Trophoblast cell (in vitro differentiated cells and primary cell): ENCODE measurements around the gene KLHDC10.

Source experiments
- DNase-seq, 2 donors: peaks; one replicate each; pipeline ENCODE4 v3.0.0-alpha.2; 2016
- H2AFZ ChIP-seq: 2 replicates; pipeline ENCODE4 v1.6.1; 2013; ENCODE audit warnings: low read length, moderate library complexity, mild to moderate bottlenecking; ENCODE audit not compliant: insufficient read depth, poor library complexity
- H2AK5ac ChIP-seq: 2 replicates; pipeline ENCODE4 v1.6.1; 2013; ENCODE audit warnings: mild to moderate bottlenecking, low read length
- H2BK120ac ChIP-seq: 2 replicates; pipeline ENCODE4 v1.6.1; 2013; ENCODE audit warnings: low read length, mild to moderate bottlenecking, moderate library complexity; ENCODE audit not compliant: insufficient read depth, poor library complexity
- H2BK12ac ChIP-seq: 2 replicates; pipeline ENCODE4 v1.6.1; 2013; ENCODE audit warnings: mild to moderate bottlenecking, low read length, moderate library complexity
- H2BK5ac ChIP-seq: 2 replicates; pipeline ENCODE4 v1.6.1; 2013; ENCODE audit warnings: low read length, low read depth, moderate library complexity, mild to moderate bottlenecking; ENCODE audit not compliant: poor library complexity
- H3K14ac ChIP-seq: 2 replicates; pipeline ENCODE4 v1.6.1; 2013; ENCODE audit warnings: mild to moderate bottlenecking, low read length
- H3K18ac ChIP-seq: 2 replicates; pipeline ENCODE4 v1.6.1; 2013; ENCODE audit warnings: mild to moderate bottlenecking, low read length
- H3K23ac ChIP-seq: 2 replicates; pipeline ENCODE4 v1.6.1; 2013; ENCODE audit warnings: low read length
- H3K27ac ChIP-seq: 2 replicates; pipeline ENCODE4 v1.5.1; 2013; ENCODE audit warnings: low read depth, mild to moderate bottlenecking, inconsistent platforms, low read length, moderate library complexity
- H3K27me3 ChIP-seq: 2 replicates; pipeline ENCODE4 v1.6.1; 2013; ENCODE audit warnings: inconsistent platforms, mild to moderate bottlenecking, low read length, moderate library complexity; ENCODE audit not compliant: insufficient read depth
- H3K36me3 ChIP-seq, 2 experiments: 1 replicate in 1 of 2; 2 replicates in 1 of 2; pipeline ENCODE4 v1.6.1; 2013; ENCODE audit warnings: low read length in 2 of 2, mild to moderate bottlenecking in 2 of 2, moderate library complexity in 1 of 2; ENCODE audit not compliant: insufficient read depth in 2 of 2, control insufficient read depth in 1 of 2
- H3K4ac ChIP-seq: 2 replicates; pipeline ENCODE4 v1.6.1; 2013; ENCODE audit warnings: low read depth, mild to moderate bottlenecking, low read length, moderate library complexity
- H3K4me1 ChIP-seq, 2 experiments: 1 replicate in 1 of 2; 2 replicates in 1 of 2; pipeline ENCODE4 v1.6.1; 2013; ENCODE audit warnings: low read length in 2 of 2, mild to moderate bottlenecking in 2 of 2, moderate library complexity in 1 of 2; ENCODE audit not compliant: insufficient read depth in 2 of 2, control insufficient read depth in 1 of 2
- H3K4me2 ChIP-seq: 2 replicates; pipeline ENCODE4 v1.6.1; 2013; ENCODE audit warnings: inconsistent platforms, mild to moderate bottlenecking, low read length, moderate library complexity
- H3K4me3 ChIP-seq: 2 replicates; pipeline ENCODE4 v1.5.1; 2013; ENCODE audit warnings: mild to moderate bottlenecking, low read depth, low read length, inconsistent platforms
- H3K79me1 ChIP-seq: one replicate; pipeline ENCODE4 v1.6.1; 2013; ENCODE audit warnings: low read length
- H3K79me2 ChIP-seq: 2 replicates; pipeline ENCODE4 v1.6.1; 2013; ENCODE audit warnings: low read length, mild to moderate bottlenecking; ENCODE audit not compliant: control insufficient read depth, insufficient read depth, poor library complexity
- H3K9ac ChIP-seq: 2 replicates; pipeline ENCODE4 v1.6.1; 2013; ENCODE audit warnings: mild to moderate bottlenecking, low read length
- H3K9me3 ChIP-seq: 2 replicates; pipeline ENCODE4 v1.6.1; 2013; ENCODE audit warnings: low read depth, mild to moderate bottlenecking, control low read depth, inconsistent platforms, low read length; ENCODE audit not compliant: insufficient read depth
- H4K12ac ChIP-seq: 2 replicates; pipeline ENCODE4 v1.6.1; 2013; ENCODE audit warnings: low read depth, mild to moderate bottlenecking, low read length, moderate library complexity
- H4K8ac ChIP-seq: 2 replicates; pipeline ENCODE4 v1.6.1; 2013; ENCODE audit warnings: low read depth, mild to moderate bottlenecking, low read length, moderate library complexity
- H4K91ac ChIP-seq: one replicate; pipeline ENCODE4 v1.6.1; 2013; ENCODE audit warnings: low read depth, mild to moderate bottlenecking, low read length, moderate library complexity
- WGBS: extraction: QIAGEN DNeasy Blood & Tissue Kit; methylation state at CpG from one replicate; pipeline ENCODE4 v1.1.7; 2013; ENCODE audit warnings: missing lambda C conversion rate; ENCODE audit not compliant: insufficient read length, insufficient coverage; ENCODE audit errors: extremely low coverage; 5-methylcytosine and 5-hydroxymethylcytosine counted together

The KLHDC10 gene

GRCh38 chr7:130134726-130135125, 64.4 kb downstream of the KLHDC10 start:
- no peak overlapping the region for H3K4me2 ChIP-seq
- no peak overlapping the region for H3K4me3 ChIP-seq
- no peaks in the 10 kb centered on the region for H3K9me3 ChIP-seq
- no peak overlapping the region for H3K27ac ChIP-seq
- H2AK5ac ChIP-seq = no peak overlapping the region
- H3K9ac ChIP-seq = no peak overlapping the region
- no peak overlapping the region for H4K8ac ChIP-seq
- no peak overlapping the region for H2BK120ac ChIP-seq
- no CpG with 5 or more reads among the region's 7 CpGs for WGBS
- no peaks in the 10 kb centered on the region for H3K79me1 ChIP-seq
- no peak overlapping the region for H2AFZ ChIP-seq
- no peak overlapping the region for H3K18ac ChIP-seq
- no peaks in the 10 kb centered on the region for H3K79me2 ChIP-seq
- no peak for DNase-seq
- peaks cover 8 to 12% of the 10 kb centered on the region in 2 experiments for H3K36me3 ChIP-seq
- H4K91ac ChIP-seq = no peak overlapping the region
- H3K4me1 ChIP-seq = no peaks in the 10 kb centered on the region
- H3K4ac ChIP-seq = no peak overlapping the region
- H3K23ac ChIP-seq = no peak overlapping the region
- H4K12ac ChIP-seq = no peak overlapping the region
- H3K14ac ChIP-seq = no peak overlapping the region
- H2BK5ac ChIP-seq = no peak overlapping the region
- H2BK12ac ChIP-seq = no peak overlapping the region
- H3K27me3 ChIP-seq = no peaks in the 10 kb centered on the region

GRCh38 chr7:130135208-130136205, 65.2 kb downstream of the KLHDC10 start:
- no peak overlapping the region for H2AK5ac ChIP-seq
- H2BK5ac ChIP-seq = no peak overlapping the region
- peaks cover 9 to 12% of the 10 kb centered on the region in 2 experiments for H3K36me3 ChIP-seq
- no peak overlapping the region for H3K4me2 ChIP-seq
- H2BK12ac ChIP-seq = no peak overlapping the region
- no peak overlapping the region for H3K14ac ChIP-seq
- H2AFZ ChIP-seq = no peak overlapping the region
- H4K8ac ChIP-seq = no peak overlapping the region
- H4K91ac ChIP-seq = no peak overlapping the region
- WGBS = no CpG with 5 or more reads among the region's 10 CpGs
- no peak overlapping the region for H3K23ac ChIP-seq
- no peak overlapping the region for H3K27ac ChIP-seq
- no peaks in the 10 kb centered on the region for H3K9me3 ChIP-seq
- DNase-seq = peak; percentile 44 to 47
- H2BK120ac ChIP-seq = no peak overlapping the region
- no peaks in the 10 kb centered on the region for H3K27me3 ChIP-seq
- H3K79me2 ChIP-seq = no peaks in the 10 kb centered on the region
- H3K4ac ChIP-seq = no peak overlapping the region
- H3K4me3 ChIP-seq = no peak overlapping the region
- no peak overlapping the region for H4K12ac ChIP-seq
- no peaks in the 10 kb centered on the region for H3K79me1 ChIP-seq
- no peak overlapping the region for H3K9ac ChIP-seq
- no peak overlapping the region for H3K18ac ChIP-seq
- no peaks in the 10 kb centered on the region for H3K4me1 ChIP-seq

GRCh38 chr7:130136579-130137167, 66.3 kb downstream of the KLHDC10 start:
- WGBS = no CpG with 5 or more reads among the region's 1 CpG
- Histone ChIP-seq H2AFZ (no peak overlapping the region), H3K4me3 (no peak overlapping the region), H3K79me2 (peaks cover 2% of the 10 kb centered on the region), H3K9ac (no peak overlapping the region), H2BK120ac (no peak overlapping the region), H2BK5ac (no peak overlapping the region), H3K27ac (no peak overlapping the region), H3K9me3 (no peaks in the 10 kb centered on the region), H3K4me2 (no peak overlapping the region), H3K27me3 (no peaks in the 10 kb centered on the region), H4K91ac (no peak overlapping the region), H3K18ac (no peak overlapping the region), H3K36me3 (peaks cover 9 to 11% of the 10 kb centered on the region in 2 experiments), H2BK12ac (no peak overlapping the region), H4K8ac (no peak overlapping the region), H4K12ac (no peak overlapping the region), H3K23ac (no peak overlapping the region), H2AK5ac (no peak overlapping the region), H3K4ac (no peak overlapping the region), H3K4me1 (peaks cover 8 to 10% of the 10 kb centered on the region in 2 experiments), H3K14ac (no peak overlapping the region), H3K79me1 (peaks cover 7% of the 10 kb centered on the region)
- no peak for DNase-seq

GRCh38 chr7:130137207-130137606, 66.9 kb downstream of the KLHDC10 start:
- Histone ChIP-seq H4K91ac (no peak overlapping the region), H3K27ac (no peak overlapping the region), H3K79me2 (peaks cover 2% of the 10 kb centered on the region), H3K4me2 (no peak overlapping the region), H2BK5ac (no peak overlapping the region), H3K36me3 (peaks cover 9% of the 10 kb centered on the region in 2 experiments), H4K8ac (no peak overlapping the region), H2BK120ac (no peak overlapping the region), H3K4me3 (no peak overlapping the region), H3K18ac (no peak overlapping the region), H3K4me1 (peaks cover 10 to 15% of the 10 kb centered on the region in 2 experiments), H2BK12ac (no peak overlapping the region), H3K79me1 (peaks cover 8% of the 10 kb centered on the region), H3K9me3 (no peaks in the 10 kb centered on the region), H3K27me3 (no peaks in the 10 kb centered on the region), H3K4ac (no peak overlapping the region), H2AFZ (no peak overlapping the region), H2AK5ac (no peak overlapping the region), H3K14ac (no peak overlapping the region), H3K23ac (no peak overlapping the region), H3K9ac (no peak overlapping the region), H4K12ac (no peak overlapping the region)
- no CpG with 5 or more reads among the region's 4 CpGs for WGBS
- DNase-seq = no peak
